Measurements from ENCODE around the gene E2F4.

The E2F4 gene

DNA sequence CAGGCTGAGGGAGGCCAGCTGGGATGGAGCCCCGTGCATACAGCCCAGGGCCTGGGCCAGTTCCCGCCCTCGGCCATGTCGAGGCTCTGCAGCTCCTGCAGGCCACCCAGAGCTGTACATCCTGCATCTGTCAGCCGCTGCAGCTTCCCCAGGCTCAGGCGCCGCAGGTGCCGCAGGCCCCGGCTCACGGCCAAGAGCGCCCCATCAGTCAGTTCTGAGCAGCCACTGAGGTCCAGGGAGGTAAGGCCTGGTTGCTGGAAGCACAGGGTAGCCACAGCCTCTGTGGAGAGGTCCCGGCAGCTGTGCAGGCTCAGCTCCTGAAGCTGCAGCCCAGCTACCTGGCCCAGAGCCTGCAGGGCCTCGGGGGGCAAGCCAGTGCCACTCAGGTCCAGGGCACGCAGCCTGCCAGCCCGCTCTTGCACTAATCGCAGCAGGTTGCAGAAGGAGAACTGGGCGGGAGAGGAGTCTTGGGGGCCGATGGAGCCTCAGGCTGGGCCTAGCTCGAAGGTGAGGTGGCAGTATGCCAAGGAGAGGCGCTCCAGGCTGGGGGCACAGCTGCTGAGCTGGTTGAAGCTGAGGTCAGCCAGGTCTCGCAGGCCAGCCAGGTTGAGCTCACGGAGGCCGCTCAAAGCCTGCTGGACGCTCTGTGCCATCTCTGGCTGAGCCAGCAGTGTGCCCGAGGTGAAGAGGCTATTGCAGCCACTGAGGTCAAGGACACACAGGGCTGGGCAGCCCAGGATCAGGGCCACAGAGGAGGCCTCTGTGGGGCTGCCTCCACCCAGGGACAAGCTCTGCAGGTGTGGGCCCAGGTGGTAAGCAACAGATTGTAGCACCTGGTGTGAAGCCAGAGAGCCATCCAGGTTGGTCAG lies 18.3 kb downstream of the E2F4 start:
- no peak for DNase-seq

DNA sequence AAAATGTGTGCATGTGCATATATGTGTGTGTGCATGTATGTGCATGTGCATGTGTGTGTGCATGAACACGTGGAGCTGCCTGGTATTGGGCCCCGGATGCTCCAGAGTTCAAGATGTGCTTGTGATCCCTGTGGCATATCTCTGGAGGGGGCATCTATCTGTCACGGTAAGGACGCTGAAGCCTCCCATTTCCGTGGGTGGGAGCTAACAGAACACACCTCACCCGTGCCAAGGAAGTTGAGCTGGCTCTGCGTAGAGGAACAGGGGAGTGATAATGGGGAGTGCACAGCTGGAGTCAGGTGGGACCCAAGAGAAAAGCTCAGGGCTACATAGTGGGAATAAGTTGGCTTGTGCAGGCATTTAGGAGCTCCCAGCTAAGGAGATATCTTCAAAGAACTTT lies 19.7 kb downstream of the E2F4 start:
- DNase-seq, result no peak

DNA sequence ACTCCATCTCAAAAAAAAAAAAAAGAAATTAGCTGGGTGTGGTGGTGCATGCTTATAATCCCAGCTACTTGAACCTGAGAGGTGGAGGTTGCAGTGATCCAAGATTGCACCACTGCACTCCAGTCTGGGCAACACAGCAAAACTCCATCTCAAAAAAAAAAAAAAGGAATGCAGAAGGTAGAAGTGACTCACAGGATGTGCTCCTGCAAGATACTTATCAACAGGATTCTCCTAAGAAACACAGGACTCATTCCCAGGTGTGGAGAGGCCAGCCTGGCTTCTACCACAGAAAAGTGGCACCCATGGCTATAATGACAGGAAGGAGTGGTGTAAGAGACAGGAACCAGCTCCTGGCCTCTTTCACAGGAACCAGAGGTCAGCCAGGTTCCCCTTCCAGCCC lies 20.8 kb downstream of the E2F4 start:
- no peak for DNase-seq

DNA sequence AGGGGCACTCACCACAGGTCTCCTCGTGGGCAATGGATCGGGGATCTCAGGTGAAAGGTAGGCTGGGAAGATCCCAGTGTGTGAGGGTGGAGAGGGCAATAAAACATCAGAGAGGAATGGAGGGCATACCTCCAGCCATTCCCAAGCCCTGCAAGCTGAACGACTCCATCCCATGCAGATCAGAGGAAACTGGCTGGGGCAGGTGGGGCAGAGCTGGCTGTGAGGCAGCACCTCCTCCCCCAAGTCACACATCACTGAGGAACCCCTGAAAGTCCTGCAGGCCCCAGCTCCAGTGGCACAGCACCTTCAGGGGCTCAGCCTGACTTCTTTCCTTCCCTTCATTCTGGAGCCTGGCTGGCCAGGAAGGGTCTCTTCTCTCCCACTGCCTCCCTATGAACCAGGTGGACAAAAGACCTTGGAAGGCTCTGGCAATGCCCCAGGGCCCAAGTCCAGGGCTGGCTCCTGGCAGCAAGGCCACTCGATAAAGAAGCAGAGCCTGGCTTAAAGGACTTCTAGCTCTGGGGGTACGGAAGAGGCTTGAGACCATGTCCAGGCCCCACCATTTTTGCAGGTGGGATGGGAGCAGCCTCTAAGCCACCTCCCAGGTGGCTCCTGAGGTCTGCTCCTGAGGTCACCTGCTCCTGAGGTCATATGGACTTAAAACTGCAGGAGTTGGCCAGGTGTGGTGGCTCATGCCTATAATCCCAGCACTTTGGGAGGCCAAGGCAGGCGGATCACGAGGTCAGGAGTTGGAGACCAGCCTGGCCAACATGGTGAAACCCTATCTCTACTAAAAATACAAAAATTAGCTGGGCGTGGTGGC lies 21.5 kb downstream of the E2F4 start:
- DNase-seq, result no peak

DNA sequence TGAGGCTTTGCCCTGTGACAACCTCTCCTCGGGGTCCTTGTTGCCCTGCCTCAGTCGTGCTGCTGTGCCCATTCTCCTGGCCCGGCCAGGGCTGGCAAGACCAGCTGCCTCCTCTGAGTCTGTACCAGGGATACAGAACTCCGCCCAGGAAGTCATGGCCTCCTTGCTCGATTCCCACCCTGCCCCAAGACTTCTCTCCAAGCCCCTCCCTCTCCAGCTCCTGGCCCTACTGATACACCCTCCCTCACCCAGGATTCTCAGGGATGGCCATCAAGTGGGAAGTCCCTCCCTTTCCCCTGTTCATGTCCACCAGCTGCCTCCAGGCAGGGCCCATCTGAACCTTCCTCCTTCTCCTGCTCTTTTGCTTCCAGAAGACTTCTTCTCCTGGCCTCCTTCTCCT lies 23.8 kb downstream of the E2F4 start:
- peak; percentile 37 for DNase-seq

DNA sequence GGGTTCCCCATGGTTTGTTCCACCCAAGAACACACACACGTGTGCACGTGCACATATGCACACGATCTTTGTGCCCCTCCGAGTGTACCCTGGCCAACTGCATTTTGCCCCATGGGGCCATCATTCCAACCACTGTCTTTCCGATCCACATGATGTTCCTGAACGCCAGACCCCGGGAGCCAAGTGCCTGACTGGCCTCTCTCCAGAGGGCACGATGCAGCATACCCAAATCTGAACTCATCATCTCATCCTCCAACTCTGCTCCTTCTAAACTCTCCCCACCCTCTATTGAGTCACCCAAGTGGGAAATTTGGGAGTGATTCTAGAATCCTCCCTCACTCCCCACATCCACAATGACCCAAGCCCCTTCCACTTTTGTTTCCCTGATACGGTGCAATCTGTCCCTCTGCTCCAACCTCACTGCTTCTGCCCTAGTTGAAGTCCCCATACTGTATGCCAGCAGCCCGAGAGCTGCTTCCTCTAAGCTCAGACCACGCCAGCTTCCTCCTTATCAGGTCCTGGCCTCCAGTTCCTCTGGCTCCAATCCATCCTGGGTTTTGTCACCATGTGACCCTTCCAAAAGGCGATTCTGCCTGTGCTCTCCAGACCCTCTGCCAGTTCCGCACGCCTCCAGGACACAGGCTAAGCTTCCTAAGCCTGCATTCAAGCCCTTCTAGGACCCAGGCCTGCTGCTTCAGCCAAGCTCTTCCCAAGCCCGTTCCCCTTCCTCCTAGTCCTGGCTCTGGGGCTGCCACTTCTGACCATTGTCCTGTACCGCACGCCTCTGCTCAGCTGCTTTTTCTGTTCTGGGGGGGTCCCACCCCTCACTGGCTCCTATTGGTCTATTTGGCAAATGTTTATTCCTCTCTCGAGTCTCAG lies 24.9 kb downstream of the E2F4 start:
- DNase-seq, result peak; percentile 70

DNA sequence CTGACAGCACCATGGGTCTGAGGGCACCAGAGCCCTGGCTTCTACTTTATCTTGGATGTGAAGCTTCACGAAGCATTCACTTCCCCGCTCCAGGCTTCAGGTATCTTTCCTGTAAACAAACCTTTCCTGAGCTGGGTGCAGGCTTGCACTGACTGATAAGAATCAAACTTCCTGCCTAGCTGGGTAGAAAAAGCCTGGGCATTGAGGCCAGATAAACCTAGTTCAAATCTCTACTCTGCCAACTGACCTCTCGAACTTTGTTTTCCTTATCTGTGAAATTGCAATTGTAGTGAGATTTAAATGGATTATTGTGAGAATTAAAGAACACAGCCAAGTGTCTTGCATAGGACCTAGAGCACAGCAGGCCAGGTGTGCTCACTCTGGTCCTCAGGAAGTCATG lies 32.0 kb downstream of the E2F4 start:
- no peak for DNase-seq

DNA sequence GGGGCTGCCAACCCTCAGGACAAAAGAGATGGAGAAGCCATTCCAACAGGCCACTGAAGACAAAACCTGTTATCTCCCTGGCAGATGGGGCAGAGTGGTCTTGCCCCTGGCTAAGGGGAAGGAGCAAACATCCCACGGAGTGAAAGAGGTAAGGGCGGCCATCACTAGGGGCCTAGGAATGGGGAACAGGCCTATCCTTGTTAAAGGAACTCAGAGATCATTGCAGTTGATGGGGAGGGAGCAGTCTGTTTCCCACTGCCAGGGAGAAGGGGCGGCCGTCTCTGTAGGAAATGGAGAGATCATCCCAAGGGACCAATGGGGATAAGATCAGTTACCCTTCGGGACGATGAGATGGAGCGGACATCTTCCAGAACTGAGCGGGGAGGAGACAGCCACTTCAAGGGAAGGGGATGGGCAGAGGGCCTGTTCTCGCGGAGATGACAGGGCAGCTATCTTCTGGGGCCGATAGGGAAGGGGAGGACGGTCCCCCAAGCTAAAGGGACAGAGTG lies 34.4 kb downstream of the E2F4 start:
- no peak for DNase-seq

DNA sequence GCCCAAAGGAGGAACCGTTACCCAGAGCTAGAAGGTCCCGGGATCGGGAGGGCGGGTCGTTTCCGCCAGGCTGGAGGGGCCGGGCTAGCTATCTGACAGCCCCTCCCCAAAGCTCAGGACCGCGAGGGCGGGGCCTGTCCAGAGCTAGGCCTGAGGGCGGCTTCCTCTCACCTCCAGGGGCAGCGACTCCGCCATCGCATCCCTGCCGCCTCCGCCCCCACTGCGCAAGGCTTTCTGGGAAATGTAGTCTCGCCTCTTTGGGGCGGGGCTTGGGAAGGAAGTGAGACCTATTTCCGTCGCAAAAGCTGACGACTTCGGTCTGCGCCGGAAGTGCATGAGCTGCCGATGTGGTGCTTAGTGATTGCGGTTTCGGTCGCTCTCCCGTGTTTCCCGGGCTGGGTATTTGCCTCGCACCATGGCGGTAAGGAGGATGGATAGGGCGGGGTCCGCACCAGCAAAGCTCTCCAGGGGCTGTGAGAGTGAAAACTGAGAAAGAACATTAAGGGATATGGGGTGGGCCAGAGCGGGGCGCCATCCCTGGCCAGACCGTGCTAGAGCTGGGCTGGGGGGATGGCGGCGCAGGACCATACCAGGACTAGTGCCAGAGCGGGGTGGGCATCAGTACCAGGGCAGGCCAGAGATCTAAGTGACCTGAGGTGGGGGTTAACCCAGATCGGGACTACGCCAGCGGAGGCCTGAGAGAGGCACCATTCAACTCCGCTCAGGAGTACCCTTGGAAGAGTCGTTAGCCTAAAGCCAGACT lies 35.0 kb downstream of the E2F4 start, which contains the start of gene TMEM208:
Gene TMEM208 (plus strand): TSS at position 327 of the 763 bp plus-strand sequence. CDS start 89 bp downstream, at position 416.
- DNase-seq, result peak; percentile 99

DNA sequence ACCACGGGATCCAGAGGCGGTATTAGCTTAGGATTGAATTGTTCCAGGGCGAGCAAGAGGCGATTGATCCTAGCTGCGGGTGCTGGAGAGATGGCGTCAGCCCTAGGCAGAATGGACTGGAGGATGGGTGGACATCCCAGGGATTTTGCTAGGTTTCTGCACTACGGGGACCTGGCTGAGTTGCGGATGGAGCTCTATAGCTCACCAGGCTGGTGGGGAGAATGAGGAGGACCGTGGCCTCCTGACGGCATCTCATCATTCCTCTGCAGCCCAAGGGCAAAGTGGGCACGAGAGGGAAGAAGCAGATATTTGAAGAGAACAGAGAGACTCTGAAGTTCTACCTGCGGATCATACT lies 35.6 kb downstream of the E2F4 start:
- no peak for DNase-seq

DNA sequence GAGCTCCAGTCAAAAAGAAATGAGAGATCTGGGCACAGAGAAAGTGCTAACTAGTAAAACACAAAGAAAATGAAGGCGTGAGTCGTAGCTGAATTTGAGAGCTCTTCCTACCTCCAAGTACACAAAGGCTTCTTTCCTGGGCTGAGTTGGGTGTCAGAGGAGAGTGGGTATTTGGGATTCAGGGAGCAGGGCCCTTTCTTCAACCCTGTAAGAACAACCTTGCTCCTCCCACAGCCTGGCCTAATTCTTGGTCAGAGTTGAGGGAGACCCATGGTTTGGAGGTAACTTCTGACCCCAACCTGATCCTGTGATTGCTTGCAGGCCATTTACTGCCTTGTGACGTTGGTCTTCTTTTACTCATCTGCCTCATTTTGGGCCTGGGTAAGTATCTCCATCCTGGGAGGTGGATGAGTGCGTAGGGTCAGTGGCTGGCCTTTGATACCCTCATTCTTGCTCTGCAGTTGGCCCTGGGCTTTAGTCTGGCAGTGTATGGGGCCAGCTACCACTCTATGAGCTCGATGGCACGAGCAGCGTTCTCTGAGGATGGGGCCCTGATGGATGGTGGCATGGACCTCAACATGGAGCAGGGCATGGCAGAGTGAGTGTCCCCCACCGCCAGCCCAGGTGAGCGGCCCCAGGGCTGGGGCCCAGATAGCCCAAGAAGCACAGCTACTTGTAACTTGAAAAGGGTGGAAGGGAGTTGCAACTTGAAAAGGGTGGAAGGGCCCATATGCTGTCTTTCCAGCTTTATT lies 36.3 kb downstream of the E2F4 start:
- no peak for DNase-seq

DNA sequence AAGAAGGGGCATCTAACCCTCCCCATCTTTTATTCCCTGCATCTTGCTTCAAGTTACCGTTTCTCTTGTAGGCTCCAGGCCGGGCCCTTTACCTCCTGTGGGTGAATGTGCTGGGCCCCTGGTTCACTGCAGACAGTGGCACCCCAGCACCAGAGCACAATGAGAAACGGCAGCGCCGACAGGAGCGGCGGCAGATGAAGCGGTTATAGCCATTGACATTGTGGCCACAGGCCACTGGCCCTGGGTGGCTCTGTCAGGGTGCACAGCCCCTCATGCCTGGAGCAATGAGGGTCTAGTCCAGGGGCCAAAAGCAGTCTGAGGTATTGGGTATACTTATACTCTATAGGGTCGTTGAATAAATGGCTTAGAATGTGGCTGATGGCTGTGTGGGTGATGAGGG lies 37.0 kb downstream of the E2F4 start:
- DNase-seq, result no peak

DNA sequence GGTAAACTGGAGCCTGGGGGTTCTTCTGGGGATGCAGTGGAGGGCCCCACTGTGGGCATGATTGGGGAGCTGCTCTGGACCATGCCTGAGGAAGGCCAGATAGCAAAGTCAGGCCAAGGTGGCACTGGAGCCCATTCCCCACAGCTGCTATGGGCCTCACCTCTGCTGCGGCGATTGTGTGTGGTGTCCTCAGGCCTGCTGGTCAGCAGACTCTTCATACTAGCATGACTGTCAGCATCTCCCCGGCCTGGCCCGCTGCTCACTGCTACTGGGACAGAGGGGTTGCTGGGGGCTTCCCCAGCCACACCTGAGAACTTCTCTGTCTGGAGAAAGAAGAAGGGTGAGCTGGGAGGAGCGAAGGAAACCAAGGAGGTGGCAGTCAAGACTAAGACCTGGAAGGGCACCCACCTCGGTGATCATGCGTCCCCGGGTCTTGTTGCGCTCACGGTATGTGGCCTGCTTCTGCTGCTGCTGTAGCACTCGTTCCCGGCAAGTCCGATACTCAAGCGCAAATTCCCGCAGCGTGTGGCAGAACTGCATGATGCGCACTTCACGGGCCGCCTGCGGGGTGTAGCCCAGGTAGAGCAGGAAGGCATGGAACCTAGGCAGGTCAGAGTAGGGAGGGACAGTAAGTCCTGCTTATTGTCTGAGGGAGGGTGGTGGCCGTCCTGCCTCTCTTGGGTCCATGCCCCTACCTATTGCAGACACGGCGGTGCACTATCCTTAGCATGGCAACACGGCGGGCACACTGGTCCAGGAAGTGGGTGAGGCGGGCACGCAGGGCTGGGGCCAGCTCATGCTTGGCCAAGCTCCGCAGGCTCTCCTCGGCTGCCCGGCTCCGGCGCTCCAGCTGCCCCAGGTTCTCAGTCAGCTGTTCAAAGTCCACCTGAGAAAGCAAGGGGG lies 38.2 kb downstream of the E2F4 start:
- DNase-seq, result no peak

DNA sequence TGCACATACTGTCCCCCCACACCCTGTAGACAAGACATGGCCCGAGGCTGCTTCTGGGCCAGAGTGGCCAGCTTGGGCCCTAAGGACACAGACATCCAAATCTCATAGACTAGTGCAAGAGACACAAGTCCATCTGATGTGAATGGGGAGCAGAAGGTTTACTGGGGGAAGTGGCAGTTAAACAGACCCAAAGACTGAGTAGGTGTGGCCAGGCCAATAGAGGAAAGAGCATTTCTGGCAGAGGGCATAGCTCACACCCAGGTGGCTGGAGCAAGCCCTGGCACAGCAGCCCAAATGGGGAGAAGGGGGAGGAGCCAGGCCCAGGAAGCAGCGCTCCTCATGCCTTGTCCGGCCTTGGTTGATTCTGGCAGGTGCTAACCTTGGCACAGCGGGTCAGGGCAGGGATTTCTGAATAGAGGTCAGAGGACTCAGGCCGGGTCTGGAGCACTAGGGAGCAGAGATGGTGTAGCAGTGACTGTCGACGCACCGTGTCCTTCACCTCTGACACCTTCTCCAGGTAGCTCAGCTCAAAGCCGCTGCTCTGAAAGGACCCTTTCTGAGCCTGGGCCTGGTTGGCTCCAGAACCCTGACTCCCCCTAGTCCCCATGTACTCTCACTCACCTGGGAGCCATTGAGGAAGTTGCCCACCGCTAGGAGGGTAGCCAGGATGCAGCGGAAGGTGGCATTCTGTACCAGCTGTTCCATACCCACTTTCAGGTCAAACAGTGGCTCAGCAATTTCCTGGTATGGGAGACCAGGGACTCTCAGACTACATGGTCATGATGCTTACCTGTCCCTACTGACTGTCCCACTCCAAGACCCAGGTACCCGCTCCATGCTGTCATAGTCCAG lies 39.1 kb downstream of the E2F4 start:
- DNase-seq, result no peak

DNA sequence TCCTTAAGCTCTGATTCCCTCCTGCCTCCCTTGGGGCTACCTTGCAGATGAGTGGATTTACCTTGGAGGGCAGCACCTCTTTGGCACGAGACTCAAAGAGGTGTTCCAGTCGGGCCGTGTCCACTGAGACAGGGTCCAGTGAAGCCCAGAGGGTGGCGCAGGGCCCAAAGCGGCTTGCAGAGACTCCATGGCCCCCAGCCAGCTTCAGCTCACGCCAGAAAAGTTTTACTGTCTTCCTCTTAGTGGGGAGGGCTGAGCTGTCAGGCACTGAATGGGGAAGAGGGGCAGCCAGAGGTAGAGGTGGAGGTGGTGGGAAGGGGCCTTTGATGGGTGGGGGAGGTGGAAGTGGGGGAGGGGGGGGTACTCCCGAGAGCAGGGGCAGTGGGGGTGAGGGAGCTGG lies 41.6 kb downstream of the E2F4 start:
- no peak for DNase-seq

DNA sequence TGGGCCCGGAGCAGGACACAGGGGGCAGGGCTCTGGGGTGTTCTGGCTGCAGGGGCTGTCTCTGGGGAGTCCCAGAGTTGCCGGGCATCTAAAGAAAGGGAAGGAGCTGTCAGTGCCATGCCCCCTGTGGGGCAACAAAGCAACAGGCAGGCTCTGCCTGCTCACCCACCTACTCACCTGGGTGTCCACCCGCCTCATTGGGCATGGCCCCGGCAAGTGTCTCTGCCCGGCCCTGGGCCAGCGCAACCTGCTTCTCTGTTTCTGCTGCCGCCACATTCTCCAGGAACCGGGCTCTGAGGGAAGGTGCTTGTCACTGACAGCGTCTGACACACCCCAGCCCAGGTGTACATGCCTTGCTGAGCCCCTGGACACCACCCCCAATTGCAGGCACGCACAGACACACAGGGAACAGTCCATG lies 42.2 kb downstream of the E2F4 start:
- DNase-seq, result no peak

DNA sequence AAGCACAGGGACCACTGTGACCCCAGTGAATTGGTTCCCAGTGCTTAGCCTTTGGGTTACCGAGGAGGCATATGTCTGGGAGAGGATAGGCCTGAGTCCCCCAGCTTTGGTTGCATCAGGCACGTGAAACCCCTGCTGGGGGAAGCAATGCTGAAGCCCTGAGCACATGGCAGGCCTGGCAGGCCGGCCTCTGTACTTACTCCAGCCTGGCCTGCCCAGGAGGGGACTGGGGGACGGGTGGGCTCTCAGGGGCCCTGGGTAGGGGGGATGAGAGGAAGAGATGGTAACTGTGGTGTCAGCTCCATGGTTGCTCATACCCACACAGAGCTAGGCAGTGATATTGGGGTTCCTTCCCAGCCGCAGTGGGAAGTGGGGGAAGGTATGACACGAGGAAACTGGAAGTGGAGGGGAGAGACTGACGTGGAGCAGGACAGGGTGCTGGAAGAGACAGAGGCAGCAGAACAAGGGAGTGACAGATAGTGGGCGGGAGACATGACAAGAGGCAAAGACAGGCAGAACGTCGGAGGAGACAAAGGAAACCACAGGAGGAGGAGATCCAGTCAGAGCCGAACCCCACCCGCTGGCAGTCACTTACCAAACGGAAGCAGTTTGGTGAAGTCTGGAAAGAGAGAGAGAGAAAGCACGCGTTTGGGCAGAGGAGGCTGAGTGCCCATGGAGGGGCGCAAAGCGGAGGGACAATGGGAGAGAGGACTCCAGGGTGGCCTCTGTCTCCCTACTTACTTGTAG lies 44.0 kb downstream of the E2F4 start:
- DNase-seq, result peak; percentile 7

Data from suppressor macrophage treated with lipopolysaccharide for 4 hours (primary cell).